Measurements from ENCODE around the gene FRMD4A. TPM values are rescaled to one million over a fixed set of nuclear protein-coding genes. Genes with fewer than 3 reads are reported as not detected.

Gene FRMD4A
- total and polyA plus RNA-seq, 10 of the 15 experiments (the other 5 are each of a cell fraction or from before 2014, with no cell fraction given) = 17.8 to 75.2 (median 39.1) TPM

DNA sequence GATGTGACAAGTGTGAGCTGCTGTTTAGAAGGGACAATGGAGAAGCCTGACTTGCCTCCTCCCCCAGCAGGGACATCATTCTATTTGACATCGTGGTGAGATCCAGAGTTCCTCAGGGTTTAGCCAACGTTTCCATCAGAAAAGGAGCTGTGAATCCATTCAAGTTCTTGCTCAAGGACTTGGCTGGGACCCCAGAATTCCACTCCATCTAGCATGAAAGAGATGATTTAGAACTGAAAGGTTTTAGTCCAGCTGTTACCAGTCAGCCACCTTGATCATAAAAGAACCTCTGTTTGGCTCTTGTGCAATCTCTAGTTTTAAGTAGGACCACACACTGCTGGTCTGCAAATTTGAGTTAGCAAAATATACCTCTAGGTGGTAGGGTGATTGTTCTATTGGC lies 337.6 kb downstream of the FRMD4A start (continued):
- no peak for TF ChIP-seq CEBPB (IDR thresholded peaks at IDR 0.05; ENCODE audit: borderline replicate concordance in 1 of 2, low read depth in 2 of 2, low read length in 2 of 2)
- TF ChIP-seq HDAC2 (IDR thresholded peaks at IDR 0.05) = no peak
- TF ChIP-seq, protein P1, sequence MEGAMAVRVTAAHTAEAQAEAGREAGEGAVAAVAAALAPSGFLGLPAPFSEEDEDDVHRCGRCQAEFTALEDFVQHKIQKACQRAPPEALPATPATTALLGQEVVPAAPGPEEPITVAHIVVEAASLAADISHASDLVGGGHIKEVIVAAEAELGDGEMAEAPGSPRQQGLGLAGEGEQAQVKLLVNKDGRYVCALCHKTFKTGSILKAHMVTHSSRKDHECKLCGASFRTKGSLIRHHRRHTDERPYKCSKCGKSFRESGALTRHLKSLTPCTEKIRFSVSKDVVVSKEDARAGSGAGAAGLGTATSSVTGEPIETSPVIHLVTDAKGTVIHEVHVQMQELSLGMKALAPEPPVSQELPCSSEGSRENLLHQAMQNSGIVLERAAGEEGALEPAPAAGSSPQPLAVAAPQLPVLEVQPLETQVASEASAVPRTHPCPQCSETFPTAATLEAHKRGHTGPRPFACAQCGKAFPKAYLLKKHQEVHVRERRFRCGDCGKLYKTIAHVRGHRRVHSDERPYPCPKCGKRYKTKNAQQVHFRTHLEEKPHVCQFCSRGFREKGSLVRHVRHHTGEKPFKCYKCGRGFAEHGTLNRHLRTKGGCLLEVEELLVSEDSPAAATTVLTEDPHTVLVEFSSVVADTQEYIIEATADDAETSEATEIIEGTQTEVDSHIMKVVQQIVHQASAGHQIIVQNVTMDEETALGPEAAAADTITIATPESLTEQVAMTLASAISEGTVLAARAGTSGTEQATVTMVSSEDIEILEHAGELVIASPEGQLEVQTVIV (IDR thresholded peaks at IDR 0.05; ENCODE audit: borderline replicate concordance, partially characterized antibody) = no peak
- TF ChIP-seq, protein P2, sequence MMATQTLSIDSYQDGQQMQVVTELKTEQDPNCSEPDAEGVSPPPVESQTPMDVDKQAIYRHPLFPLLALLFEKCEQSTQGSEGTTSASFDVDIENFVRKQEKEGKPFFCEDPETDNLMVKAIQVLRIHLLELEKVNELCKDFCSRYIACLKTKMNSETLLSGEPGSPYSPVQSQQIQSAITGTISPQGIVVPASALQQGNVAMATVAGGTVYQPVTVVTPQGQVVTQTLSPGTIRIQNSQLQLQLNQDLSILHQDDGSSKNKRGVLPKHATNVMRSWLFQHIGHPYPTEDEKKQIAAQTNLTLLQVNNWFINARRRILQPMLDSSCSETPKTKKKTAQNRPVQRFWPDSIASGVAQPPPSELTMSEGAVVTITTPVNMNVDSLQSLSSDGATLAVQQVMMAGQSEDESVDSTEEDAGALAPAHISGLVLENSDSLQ (IDR thresholded peaks at IDR 0.05) = no peak
- TF ChIP-seq SIX5 (IDR thresholded peaks at IDR 0.05; ENCODE audit: low read depth, low read length, severe bottlenecking) = no peak
- TF ChIP-seq CBX3 (IDR thresholded peaks at IDR 0.05; ENCODE audit: borderline replicate concordance, low read depth) = no peak
- no peak for TF ChIP-seq RAD21 (IDR thresholded peaks at IDR 0.05; ENCODE audit: insufficient read depth, low read depth, low read length)
- no peak for TF ChIP-seq RB1 (IDR thresholded peaks at IDR 0.05; ENCODE audit: borderline replicate concordance)
- TF ChIP-seq, protein P3, sequence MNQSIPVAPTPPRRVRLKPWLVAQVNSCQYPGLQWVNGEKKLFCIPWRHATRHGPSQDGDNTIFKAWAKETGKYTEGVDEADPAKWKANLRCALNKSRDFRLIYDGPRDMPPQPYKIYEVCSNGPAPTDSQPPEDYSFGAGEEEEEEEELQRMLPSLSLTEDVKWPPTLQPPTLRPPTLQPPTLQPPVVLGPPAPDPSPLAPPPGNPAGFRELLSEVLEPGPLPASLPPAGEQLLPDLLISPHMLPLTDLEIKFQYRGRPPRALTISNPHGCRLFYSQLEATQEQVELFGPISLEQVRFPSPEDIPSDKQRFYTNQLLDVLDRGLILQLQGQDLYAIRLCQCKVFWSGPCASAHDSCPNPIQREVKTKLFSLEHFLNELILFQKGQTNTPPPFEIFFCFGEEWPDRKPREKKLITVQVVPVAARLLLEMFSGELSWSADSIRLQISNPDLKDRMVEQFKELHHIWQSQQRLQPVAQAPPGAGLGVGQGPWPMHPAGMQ (IDR thresholded peaks at IDR 0.05; ENCODE audit: borderline replicate concordance) = no peak
- no peak for TF ChIP-seq NFYA (IDR thresholded peaks at IDR 0.05; ENCODE audit: borderline replicate concordance, low read depth, low read length)
- TF ChIP-seq PAX8 (IDR thresholded peaks at IDR 0.05) = no peak
- TF ChIP-seq, protein P4, sequence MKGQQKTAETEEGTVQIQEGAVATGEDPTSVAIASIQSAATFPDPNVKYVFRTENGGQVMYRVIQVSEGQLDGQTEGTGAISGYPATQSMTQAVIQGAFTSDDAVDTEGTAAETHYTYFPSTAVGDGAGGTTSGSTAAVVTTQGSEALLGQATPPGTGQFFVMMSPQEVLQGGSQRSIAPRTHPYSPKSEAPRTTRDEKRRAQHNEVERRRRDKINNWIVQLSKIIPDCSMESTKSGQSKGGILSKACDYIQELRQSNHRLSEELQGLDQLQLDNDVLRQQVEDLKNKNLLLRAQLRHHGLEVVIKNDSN (IDR thresholded peaks at IDR 0.05; ENCODE audit: borderline replicate concordance, extremely low read length, insufficient read depth, low read depth, low read length) = no peak

All from GM12878 (cell line).